Activated T-cell treated with anti-CD3 and anti-CD28 coated beads, Interleukin-2, amount 50 U/mL, for 4 hours (primary cell): ENCODE measurements around the gene PHF13. TPM values are rescaled to one million over a fixed set of nuclear protein-coding genes. Genes with fewer than 3 reads are reported as not detected.
A peak's percentile ranks its signal among the peaks of the same experiment; 100 is the strongest.

Experiments
- ATAC-seq, 2 donors: fragments of 200-7000 bp; cut with Tn5 transposase; one replicate each; pipeline ENCODE4 v1.10.0; 2021
- DNase-seq: peaks from one replicate; pipeline ENCODE4 v3.0.0-alpha.2; 2020
- H3K27me3 Mint-ChIP-seq: one replicate; pipeline ENCODE4 v1.8.0; 2021; ENCODE audit warnings: low read depth, mixed read lengths
- H3K36me3 Mint-ChIP-seq: one replicate; pipeline ENCODE4 v1.8.0; 2022; ENCODE audit warnings: mixed read lengths; ENCODE audit not compliant: insufficient read depth
- H3K4me1 Mint-ChIP-seq: one replicate; pipeline ENCODE4 v1.8.0; 2021; ENCODE audit warnings: low read depth, mixed read lengths
- H3K4me3 Mint-ChIP-seq: one replicate; pipeline ENCODE4 v1.8.0; 2021; ENCODE audit warnings: mild to moderate bottlenecking, moderate library complexity, mixed read lengths
- H3K9me3 Mint-ChIP-seq: one replicate; pipeline ENCODE4 v1.8.0; 2021; ENCODE audit warnings: mixed read lengths
- total RNA-seq, 3 donors: library from RNA; stranded (reverse); gene quantifications; one replicate each; pipeline ENCODE4 v1.2.1, GENCODE V29; 2021

Gene PHF13
- total RNA-seq, 3 donors from 2014 or later, result 10.5 to 14.4 (median 10.9) TPM

DNA sequence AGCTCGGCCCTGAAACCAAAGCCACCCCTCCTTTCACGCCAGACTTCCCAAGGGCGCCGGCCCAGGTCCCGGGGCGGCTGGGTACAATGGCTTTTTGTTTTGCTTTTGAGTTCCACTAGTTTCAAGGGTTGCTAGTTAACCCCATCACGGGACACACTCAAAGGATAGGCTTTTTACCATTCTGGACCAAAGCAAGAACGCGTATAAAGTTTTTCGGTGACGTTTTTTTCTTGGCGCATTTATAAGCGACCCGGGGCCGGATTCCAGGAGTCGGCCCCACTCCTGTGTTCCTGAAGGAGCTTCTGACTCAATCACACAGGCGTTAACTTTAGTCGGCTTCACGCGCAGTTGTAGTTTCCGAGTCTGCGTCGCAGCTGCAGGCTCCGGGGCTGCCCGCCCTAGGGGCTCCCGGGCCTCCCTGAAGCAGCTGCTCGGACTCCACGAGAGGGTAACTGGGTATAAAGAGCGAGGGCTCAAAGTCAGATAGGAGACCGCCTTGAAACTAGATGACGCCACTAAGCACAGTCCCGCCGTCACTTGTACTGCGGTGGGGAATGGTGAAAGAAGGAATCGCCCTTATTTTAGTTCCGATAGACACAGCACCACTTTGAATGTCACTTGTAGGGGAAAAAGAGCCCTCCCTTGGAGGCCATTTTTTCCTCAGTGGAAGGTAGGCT lies 10.2 kb upstream of the PHF13 start:
- Mint-ChIP-seq H3K4me1 (peaks cover 33% of the 10 kb centered on the region), H3K36me3 (peaks cover 6% of the 10 kb centered on the region), H3K9me3 (no peaks in the 10 kb centered on the region), H3K27me3 (no peaks in the 10 kb centered on the region), H3K4me3 (peak overlapping the region; percentile 83)
- peak; percentile 43 for DNase-seq
- ATAC-seq, result peak; percentile 29 to 32

GRCh38 chr1:6603915-6604558 lies 9.5 kb upstream of the PHF13 start:
- H3K4me3 Mint-ChIP-seq, result peak overlapping the region; percentile 83
- H3K27me3 Mint-ChIP-seq, result no peaks in the 10 kb centered on the region
- ATAC-seq, result no peak
- no peaks in the 10 kb centered on the region for H3K9me3 Mint-ChIP-seq
- H3K4me1 Mint-ChIP-seq, result peaks cover 27% of the 10 kb centered on the region
- peaks cover 6% of the 10 kb centered on the region for H3K36me3 Mint-ChIP-seq
- DNase-seq, result no peak

GRCh38 chr1:6612641-6613360 lies 730 bp upstream of the PHF13 start:
- Mint-ChIP-seq H3K9me3 (no peaks in the 10 kb centered on the region), H3K4me1 (peaks cover 20% of the 10 kb centered on the region), H3K36me3 (no peaks in the 10 kb centered on the region), H3K27me3 (no peaks in the 10 kb centered on the region), H3K4me3 (peak overlapping the region; percentile 88)
- ATAC-seq (peak; percentile 47 to 49), DNase-seq (peak; percentile 19)

- peak overlapping the region; percentile 82 for H3K4me3 Mint-ChIP-seq
- ATAC-seq (peak; percentile 3 to 8), DNase-seq (peak; percentile 56)
- H3K4me1 Mint-ChIP-seq, result peaks cover 20% of the 10 kb centered on the region
- no peaks in the 10 kb centered on the region for H3K27me3 Mint-ChIP-seq
- no peaks in the 10 kb centered on the region for H3K9me3 Mint-ChIP-seq
- no peaks in the 10 kb centered on the region for H3K36me3 Mint-ChIP-seq
Measured at GRCh38 chr1:6614019-6614928, 743 bp downstream of the PHF13 start.

DNA sequence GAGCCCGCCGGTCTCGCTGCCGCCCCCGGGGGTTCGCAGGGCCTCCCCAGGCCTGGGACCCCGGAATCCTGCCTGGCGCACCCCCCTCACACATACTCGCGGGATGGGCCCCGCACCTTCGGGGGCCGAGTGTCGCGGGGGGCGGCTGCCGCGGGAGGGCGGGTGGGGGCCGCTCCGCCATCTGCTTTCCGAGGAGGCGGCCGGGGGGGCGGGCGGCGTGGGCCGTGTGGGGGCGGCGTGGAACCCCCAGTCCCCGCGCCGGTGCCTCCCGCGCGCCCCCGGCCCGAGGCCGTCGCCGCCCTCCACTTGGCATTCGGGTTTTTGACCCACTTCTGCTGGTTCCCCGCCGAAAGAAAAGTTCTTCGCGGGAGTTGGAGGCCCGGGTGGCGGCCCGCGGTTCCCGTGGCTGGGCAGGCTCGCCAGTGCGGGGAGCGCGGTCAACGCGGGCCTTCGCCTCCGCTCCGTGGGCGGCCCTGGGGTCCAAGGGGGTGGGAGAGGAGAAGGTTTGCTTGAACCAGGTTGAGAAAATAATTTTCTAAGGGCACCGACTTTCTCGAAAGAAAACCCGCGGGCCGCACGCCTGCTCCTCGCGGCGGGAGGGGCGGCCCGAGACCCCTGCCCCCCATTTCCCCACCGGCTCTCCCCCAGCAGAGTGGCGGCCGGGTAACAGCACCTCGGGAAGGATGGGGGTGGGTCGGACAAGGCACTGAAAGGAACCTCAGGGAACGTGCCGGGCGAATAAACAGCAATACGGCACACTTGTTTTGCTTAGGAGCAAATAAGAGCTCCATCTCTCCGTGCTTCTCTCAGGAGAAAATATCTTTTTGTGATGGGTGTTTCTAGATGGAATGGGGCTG lies 1.6 kb downstream of the PHF13 start:
- H3K9me3 Mint-ChIP-seq, result no peaks in the 10 kb centered on the region
- no peak for ATAC-seq
- DNase-seq, result no peak
- H3K27me3 Mint-ChIP-seq, result no peaks in the 10 kb centered on the region
- peaks cover 20% of the 10 kb centered on the region for H3K4me1 Mint-ChIP-seq
- H3K4me3 Mint-ChIP-seq, result peak overlapping the region; percentile 74
- H3K36me3 Mint-ChIP-seq, result peaks cover 5% of the 10 kb centered on the region

DNA sequence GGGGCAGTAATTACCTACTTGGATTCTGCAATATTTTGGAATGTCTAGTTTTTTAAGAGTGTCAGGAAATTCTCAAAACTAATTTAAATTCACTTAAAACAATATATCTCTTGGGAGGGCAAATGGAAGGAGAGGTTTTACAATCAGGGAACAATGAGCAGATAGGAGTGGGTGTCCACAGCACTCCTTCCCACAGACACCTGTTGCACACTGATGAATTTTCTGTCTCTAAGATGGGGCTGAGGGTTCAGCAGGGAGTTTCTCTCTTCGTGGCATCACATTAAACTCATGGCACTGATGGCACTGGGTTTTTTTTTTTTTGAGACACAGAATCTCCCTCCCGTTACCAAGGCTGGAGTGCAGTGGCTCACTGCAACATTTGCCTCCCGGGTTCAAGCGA lies 5.5 kb downstream of the PHF13 start:
- H3K4me3 Mint-ChIP-seq, result peak overlapping the region; percentile 4
- H3K36me3 Mint-ChIP-seq, result peaks cover 14% of the 10 kb centered on the region
- H3K4me1 Mint-ChIP-seq, result peaks cover 7% of the 10 kb centered on the region
- DNase-seq, result no peak
- H3K9me3 Mint-ChIP-seq, result no peaks in the 10 kb centered on the region
- no peaks in the 10 kb centered on the region for H3K27me3 Mint-ChIP-seq
- no peak for ATAC-seq

DNA sequence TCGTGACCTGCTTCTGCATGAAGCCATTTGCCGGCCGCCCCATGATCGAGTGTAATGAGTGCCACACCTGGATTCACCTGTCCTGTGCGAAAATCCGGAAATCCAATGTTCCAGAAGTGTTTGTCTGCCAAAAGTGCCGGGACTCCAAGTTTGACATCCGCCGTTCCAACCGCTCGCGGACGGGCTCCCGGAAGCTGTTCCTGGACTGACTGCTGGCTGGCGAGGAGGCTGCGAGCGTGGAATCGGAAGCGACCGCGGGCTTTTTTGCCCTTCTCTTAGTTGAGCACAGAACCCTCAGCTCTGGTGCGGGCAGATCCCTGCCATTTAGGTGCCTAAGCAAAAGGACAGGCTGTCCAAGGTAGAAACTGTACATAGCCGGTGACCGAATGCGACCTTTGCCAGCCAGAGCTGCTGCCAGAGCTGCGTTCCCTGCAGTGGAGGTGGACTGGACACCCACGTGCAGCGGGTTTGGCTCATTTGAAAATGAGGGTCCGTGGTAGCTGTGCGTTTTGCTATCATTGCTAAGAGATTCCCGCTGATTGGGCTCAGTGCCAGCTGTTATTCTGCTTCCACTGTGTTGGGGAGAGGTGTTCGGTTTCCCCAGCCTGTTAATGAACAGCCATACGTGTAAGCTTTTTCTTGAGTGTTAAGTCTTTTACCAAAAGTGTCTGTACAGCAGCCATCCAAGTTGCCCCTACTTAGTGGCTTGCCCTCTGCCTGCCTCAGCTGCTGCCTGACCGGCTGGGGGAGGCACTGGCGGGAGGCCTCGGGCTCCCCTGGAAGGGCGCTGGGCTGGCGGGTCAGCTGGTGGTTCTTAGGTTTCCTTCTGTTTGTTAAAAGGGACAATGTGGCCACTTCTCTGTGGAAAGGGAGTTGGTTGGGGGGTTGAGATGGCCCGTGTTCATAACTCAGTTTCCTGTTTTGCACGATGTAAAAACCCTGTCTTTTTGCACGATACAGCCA lies 8.2 kb downstream of the PHF13 start:
- Mint-ChIP-seq H3K36me3 (peaks cover 14% of the 10 kb centered on the region), H3K4me1 (peaks cover 13% of the 10 kb centered on the region), H3K9me3 (no peaks in the 10 kb centered on the region), H3K27me3 (no peaks in the 10 kb centered on the region), H3K4me3 (no peak overlapping the region)
- DNase-seq (no peak), ATAC-seq (no peak)

- Mint-ChIP-seq H3K4me3 (no peak overlapping the region), H3K9me3 (no peaks in the 10 kb centered on the region), H3K27me3 (no peaks in the 10 kb centered on the region)
Measured at GRCh38 chr1:6622396-6623152, 9.0 kb downstream of the PHF13 start.

GRCh38 chr1:6623269-6623965 lies 9.9 kb downstream of the PHF13 start:
- Mint-ChIP-seq H3K4me3 (no peak overlapping the region), H3K36me3 (peaks cover 19% of the 10 kb centered on the region), H3K4me1 (peaks cover 25% of the 10 kb centered on the region), H3K9me3 (no peaks in the 10 kb centered on the region), H3K27me3 (no peaks in the 10 kb centered on the region)
- no peak for ATAC-seq
- DNase-seq, result no peak

More at GRCh38 chr1:6622396-6623152, 9.0 kb downstream of the PHF13 start:
- DNase-seq, result no peak
- peaks cover 20% of the 10 kb centered on the region for H3K4me1 Mint-ChIP-seq
- ATAC-seq, result no peak
- peaks cover 15% of the 10 kb centered on the region for H3K36me3 Mint-ChIP-seq

DNA sequence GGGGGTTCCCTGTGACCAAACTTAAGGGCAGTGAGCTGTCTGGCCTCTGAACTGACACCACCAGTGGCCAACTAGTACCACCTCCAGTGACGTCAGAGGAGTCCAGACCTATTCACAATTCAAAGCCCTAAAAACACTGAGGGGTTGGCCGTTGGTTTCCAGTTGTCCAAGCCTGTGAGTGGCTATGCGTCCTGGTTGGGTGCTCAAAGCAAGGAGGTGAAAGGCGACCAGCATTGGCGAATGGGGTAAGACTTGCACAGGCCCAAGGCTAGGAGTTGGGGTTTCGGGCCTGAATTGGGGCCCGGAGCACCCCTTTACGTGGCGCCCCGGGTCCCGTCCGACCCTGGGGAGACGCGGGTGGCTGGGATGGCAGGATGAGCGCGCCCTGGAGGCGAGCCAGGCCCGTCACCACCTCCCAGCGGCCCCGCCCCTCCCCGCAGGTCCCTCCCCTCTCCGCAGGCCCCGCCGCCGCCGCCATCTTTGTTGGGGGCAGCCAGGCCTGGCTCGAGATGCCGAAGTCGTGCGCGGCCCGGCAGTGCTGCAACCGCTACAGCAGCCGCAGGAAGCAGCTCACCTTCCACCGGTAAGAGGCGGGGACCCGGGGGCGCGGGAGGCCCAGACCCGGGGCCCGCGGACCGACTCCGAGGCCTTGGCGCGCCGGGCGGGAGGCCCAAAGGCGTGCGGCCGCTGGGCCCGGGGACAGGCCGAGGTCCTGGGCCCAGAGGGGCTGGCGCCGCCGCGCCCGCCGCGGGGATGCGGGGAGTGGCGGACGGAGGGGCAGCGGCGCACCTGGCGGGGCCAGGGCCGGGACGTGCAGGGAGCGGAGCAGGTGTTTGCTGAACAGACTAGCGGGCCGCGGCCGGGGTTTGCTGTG lies 11.4 kb downstream of the PHF13 start, which contains the start of gene THAP3:
Gene THAP3 (plus strand): TSS at position 159 of the 874 bp plus-strand sequence. CDS start 351 bp downstream, at position 510.
- ATAC-seq (peak; percentile 98), DNase-seq (peak; percentile 91)
- H3K9me3 Mint-ChIP-seq, result no peaks in the 10 kb centered on the region
- peaks cover 22% of the 10 kb centered on the region for H3K36me3 Mint-ChIP-seq
- peaks cover 25% of the 10 kb centered on the region for H3K4me1 Mint-ChIP-seq
- no peaks in the 10 kb centered on the region for H3K27me3 Mint-ChIP-seq
- H3K4me3 Mint-ChIP-seq, result peak within 1 kb of the TSS; percentile 90
